GM23248 (cell line): ENCODE results near the gene ITIH5.
"Not testable (repeated sequence)": the region's sequence is repeated elsewhere in the genome, so short reads cannot be mapped to it uniquely, and the experiment has no call there.

Experiments
- EZH2 ChIP-seq: fragments of 200-600 bp; sonication (generic); IDR thresholded peaks from 2 replicates; pipeline ENCODE4 v1.6.1; 2018; ENCODE audit warnings: antibody characterized with exemption, mild to moderate bottlenecking; ENCODE audit not compliant: insufficient read depth, poor library complexity, severe bottlenecking
- EZH2phosphoT487 ChIP-seq: fragments of 200-600 bp; sonication (generic); IDR thresholded peaks from 2 replicates; pipeline ENCODE4 v1.6.1; 2018; ENCODE audit warnings: antibody characterized with exemption, moderate library complexity, mild to moderate bottlenecking, low read depth; ENCODE audit not compliant: insufficient read depth

DNA sequence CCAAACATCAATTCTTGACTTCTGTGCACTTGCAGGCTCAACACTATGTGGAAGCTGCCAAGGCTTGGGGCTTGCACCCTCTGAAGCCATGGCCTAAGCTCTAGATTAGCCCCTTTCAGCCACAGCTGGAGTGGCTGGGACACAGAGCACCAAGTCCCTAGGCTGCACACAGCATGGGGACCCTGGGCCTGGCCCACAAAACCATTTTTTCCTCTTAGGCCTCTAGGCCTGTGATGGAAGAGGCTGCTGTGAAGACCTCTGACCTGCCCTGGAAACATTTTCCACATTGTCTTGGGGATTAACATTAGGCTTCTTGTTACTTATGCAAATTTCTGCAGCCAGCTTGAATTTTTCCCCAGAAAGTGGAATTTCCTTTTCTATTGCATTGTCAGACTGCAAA lies 25.6 kb upstream of the ITIH5 start:
- not testable (repeated sequence) for TF ChIP-seq EZH2, EZH2phosphoT487
